PC-9 (cell line): ENCODE data around the gene DAAM1.

ENCODE experiments used
- CTCF ChIP-seq: fragments of 200-600 bp; sonication (generic); conservative IDR thresholded peaks from 2 replicates; pipeline ENCODE4 v1.6.1; 2017; ENCODE audit warnings: mixed run types, antibody characterized with exemption, mild to moderate bottlenecking, moderate library complexity
- EZH2 ChIP-seq: fragments of 200-600 bp; sonication (generic); IDR thresholded peaks from 2 replicates; pipeline ENCODE4 v1.8.0; 2017; ENCODE audit warnings: antibody characterized with exemption, low read depth

DNA sequence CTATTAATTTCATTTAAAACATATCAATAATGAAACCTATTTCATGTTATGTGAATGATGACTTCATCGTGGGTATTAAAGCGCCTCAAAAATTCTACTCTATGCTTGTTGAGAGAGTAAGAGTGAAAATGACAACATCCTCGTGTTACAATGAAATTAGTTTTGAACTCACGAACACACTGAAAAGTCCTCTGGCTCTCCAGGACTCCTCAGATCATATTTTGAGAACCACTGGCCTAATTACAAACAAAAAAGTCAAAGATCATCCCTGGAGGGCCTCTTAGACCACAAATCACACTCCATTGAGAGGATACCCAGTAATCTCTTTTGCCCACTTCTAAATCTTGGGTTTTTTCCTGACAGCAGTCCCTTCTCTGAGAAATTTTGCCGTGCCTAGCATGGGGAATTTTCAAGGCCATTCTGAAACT, 19.1 kb downstream of the DAAM1 start:
- TF ChIP-seq CTCF (no peak), EZH2 (no peak)
